Natural killer cell (primary cell): Measurements from ENCODE around the gene GLRX3. TPM values are rescaled to one million over a fixed set of nuclear protein-coding genes. Genes with fewer than 3 reads are reported as not detected.
A peak's percentile ranks its signal among the peaks of the same experiment; 100 is the strongest.

Experiments used
- ATAC-seq, 3 donors: fragments of 150-1000 bp in 2 of 3; fragments of 200-7000 bp in 1 of 3; cut with Tn5 transposase; 1 replicate in 1 of 3; 2 replicates in 2 of 3; pipeline ENCODE4 v1.10.0; 2021; ENCODE audit warnings: mild to moderate bottlenecking in 2 of 3, moderate library complexity in 2 of 3
- DNase-seq, 2 donors: peaks; one replicate each; pipeline versions ENCODE4 v3.0.0 to v3.0.0-alpha.2; 2013 to 2021; ENCODE audit warnings: mixed read lengths in 1 of 2
- H3K27ac ChIP-seq: one replicate; pipeline ENCODE4 v1.5.1; 2013; ENCODE audit warnings: mild to moderate bottlenecking, low read length
- H3K27me3 ChIP-seq: one replicate; pipeline ENCODE4 v1.6.1; 2013; ENCODE audit warnings: low read length; ENCODE audit not compliant: control insufficient read depth, insufficient read depth
- H3K36me3 ChIP-seq: one replicate; pipeline ENCODE4 v1.6.1; 2013; ENCODE audit warnings: low read length; ENCODE audit not compliant: control insufficient read depth, insufficient read depth
- H3K4me1 ChIP-seq: one replicate; pipeline ENCODE4 v1.6.1; 2013; ENCODE audit warnings: low read length; ENCODE audit not compliant: control insufficient read depth, insufficient read depth
- H3K4me3 ChIP-seq: one replicate; pipeline ENCODE4 v1.5.1; 2013; ENCODE audit warnings: low read length
- H3K9me3 ChIP-seq: one replicate; pipeline ENCODE4 v1.6.1; 2013; ENCODE audit warnings: low read length; ENCODE audit not compliant: control insufficient read depth, insufficient read depth
- H3K27ac Mint-ChIP-seq, 2 donors: one replicate each; pipeline ENCODE4 v1.8.0; 2022; ENCODE audit warnings: mild to moderate bottlenecking in 2 of 2, mixed read lengths in 2 of 2, moderate library complexity in 1 of 2
- H3K27me3 Mint-ChIP-seq, 2 donors: one replicate each; pipeline ENCODE4 v1.8.0; 2022; ENCODE audit warnings: low read depth in 2 of 2, mixed read lengths in 2 of 2
- H3K36me3 Mint-ChIP-seq: one replicate; pipeline ENCODE4 v1.8.0; 2022; ENCODE audit warnings: mixed read lengths
- H3K4me1 Mint-ChIP-seq, 2 donors: one replicate each; pipeline ENCODE4 v1.8.0; 2022; ENCODE audit warnings: mixed read lengths in 2 of 2
- H3K4me3 Mint-ChIP-seq: one replicate; pipeline ENCODE4 v1.8.0; 2022; ENCODE audit warnings: mild to moderate bottlenecking, moderate library complexity, mixed read lengths
- H3K9me3 Mint-ChIP-seq, 2 donors: one replicate each; pipeline ENCODE4 v1.8.0; 2022; ENCODE audit warnings: mixed read lengths in 2 of 2
- WGBS: methylation state at CpG from one replicate; pipeline ENCODE4 v1.1.7; 2013; ENCODE audit warnings: missing lambda C conversion rate; ENCODE audit not compliant: insufficient coverage; 5-methylcytosine and 5-hydroxymethylcytosine counted together
- intact Hi-C: fragments of 100-400 bp; cut with micrococcal nuclease; formaldehyde crosslinking; loops from one replicate; pipeline ENCODE4 v1.14.2; 2022
- total RNA-seq, 4 donors: library from RNA; stranded (reverse); fragments of 120-200 nt in 1 of 4; gene quantifications; one replicate each; pipeline versions ENCODE4 v1.2.3 to v1.2.4, GENCODE V29; 2013 to 2022
- TF ChIP-seq, protein P1 (sequence below): fragments of 200-600 bp; IDR thresholded peaks from one replicate; pipeline ENCODE4 v1.8.0; 2022; ENCODE audit warnings: antibody characterized with exemption

The GLRX3 gene
- total RNA-seq, 3 donors from 2014 or later (not counting 1 experiment from before 2014, with no cell fraction given), result 33.8 to 51.7 (median 39.1) TPM

DNA sequence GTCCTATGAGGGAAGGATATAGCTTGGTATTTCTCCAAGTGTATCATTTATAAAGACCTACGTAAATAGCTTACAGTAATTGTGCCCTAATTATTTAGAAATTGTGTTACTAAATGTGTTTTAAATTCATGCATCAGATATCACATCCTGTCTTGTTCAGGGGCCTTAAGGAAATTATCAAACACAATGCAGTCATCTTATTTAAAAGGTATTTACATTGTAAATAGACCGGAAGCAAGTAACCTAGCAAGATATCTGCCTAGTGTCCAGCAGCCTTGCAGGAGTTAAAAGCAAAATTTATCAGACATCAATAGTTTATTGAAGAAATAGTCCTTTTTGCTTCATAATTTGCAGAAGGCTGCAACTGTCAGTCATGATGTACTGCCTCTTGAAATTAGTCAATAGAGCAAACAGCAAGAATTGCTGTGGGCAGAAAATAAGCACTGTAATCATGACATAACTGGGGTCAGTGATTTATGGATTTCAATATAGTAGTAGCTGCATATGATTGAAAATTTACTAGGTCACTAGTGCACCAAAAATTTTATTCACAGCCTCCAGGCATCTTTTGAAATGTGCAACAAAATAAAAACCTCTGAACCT lies 23.1 kb downstream of the GLRX3 start:
- Histone ChIP-seq H3K27ac (no peak overlapping the region), H3K27me3 (no peaks in the 10 kb centered on the region), H3K9me3 (no peaks in the 10 kb centered on the region), H3K36me3 (peaks cover 24% of the 10 kb centered on the region), H3K4me1 (peaks cover under 1% of the 10 kb centered on the region), H3K4me3 (no peak overlapping the region)
- intact Hi-C loops, result no loop called here
- Mint-ChIP-seq H3K27ac (no peak overlapping the region), H3K9me3 (no peaks in the 10 kb centered on the region), H3K27me3 (no peaks in the 10 kb centered on the region), H3K36me3 (peaks cover 8% of the 10 kb centered on the region), H3K4me1 (peaks cover 30 to 39% of the 10 kb centered on the region in 2 donors), H3K4me3 (no peak overlapping the region)
- DNase-seq (no peak), ATAC-seq (no peak)
- WGBS, result 100% methylated on average over 1 of the region's 2 CpGs
- TF ChIP-seq, protein P1, sequence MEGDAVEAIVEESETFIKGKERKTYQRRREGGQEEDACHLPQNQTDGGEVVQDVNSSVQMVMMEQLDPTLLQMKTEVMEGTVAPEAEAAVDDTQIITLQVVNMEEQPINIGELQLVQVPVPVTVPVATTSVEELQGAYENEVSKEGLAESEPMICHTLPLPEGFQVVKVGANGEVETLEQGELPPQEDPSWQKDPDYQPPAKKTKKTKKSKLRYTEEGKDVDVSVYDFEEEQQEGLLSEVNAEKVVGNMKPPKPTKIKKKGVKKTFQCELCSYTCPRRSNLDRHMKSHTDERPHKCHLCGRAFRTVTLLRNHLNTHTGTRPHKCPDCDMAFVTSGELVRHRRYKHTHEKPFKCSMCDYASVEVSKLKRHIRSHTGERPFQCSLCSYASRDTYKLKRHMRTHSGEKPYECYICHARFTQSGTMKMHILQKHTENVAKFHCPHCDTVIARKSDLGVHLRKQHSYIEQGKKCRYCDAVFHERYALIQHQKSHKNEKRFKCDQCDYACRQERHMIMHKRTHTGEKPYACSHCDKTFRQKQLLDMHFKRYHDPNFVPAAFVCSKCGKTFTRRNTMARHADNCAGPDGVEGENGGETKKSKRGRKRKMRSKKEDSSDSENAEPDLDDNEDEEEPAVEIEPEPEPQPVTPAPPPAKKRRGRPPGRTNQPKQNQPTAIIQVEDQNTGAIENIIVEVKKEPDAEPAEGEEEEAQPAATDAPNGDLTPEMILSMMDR, result no peak

DNA sequence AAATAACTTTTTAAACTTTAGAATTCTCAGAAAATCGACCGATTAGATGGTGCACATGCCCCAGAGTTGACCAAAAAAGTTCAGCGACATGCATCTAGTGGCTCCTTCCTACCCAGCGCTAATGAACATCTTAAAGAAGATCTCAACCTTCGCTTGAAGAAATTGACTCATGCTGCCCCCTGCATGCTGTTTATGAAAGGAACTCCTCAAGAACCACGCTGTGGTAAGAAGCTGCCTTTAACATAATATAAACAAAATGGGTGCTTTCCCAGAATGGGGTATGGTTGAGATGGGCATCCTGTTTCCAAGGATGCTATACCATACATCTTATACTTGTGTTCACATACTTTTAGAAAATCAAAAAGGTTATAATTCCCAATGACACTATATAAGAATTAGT lies 24.6 kb downstream of the GLRX3 start:
- Mint-ChIP-seq H3K4me1 (peaks cover 16 to 32% of the 10 kb centered on the region in 2 donors), H3K9me3 (no peaks in the 10 kb centered on the region), H3K27ac (no peak overlapping the region), H3K27me3 (no peaks in the 10 kb centered on the region), H3K36me3 (peaks cover 8% of the 10 kb centered on the region), H3K4me3 (no peak overlapping the region)
- Histone ChIP-seq H3K27ac (no peak overlapping the region), H3K36me3 (peaks cover 27% of the 10 kb centered on the region), H3K9me3 (no peaks in the 10 kb centered on the region), H3K4me3 (no peak overlapping the region), H3K27me3 (no peaks in the 10 kb centered on the region), H3K4me1 (no peaks in the 10 kb centered on the region)
- DNase-seq (peak in 1 of 2 donors; percentile 24), ATAC-seq (peak in 1 of 3 donors; percentile 37)
- WGBS, result 90% methylated on average over 5 of the region's 6 CpGs
- TF ChIP-seq, protein P1, result no peak
- intact Hi-C loops, result no loop called here

DNA sequence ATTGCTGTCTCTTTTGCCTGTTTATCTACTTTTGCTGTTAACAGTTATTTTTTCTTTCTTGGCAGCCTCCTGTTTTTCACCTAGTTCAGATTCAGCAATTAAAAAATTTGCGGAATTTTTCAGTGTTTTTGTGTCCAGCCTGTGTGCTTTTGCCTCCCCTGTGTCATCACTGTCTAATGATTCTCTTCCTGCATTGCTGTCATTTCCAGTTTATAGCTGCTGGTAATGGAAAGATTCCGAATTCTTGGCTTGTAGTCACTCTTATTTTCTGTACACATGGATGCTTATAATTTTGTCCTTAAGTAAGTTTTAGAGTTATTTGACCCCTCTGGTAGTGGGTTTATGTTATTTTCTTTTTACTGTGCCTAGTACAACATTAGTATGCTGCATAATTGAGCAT lies 25.1 kb downstream of the GLRX3 start:
- no peaks in the 10 kb centered on the region for H3K27me3 Mint-ChIP-seq
- no peak for ATAC-seq
- Histone ChIP-seq H3K4me1 (no peaks in the 10 kb centered on the region), H3K4me3 (no peak overlapping the region), H3K36me3 (peaks cover 29% of the 10 kb centered on the region), H3K27me3 (no peaks in the 10 kb centered on the region), H3K9me3 (no peaks in the 10 kb centered on the region), H3K27ac (no peak overlapping the region)
- intact Hi-C loops, result no loop called here
- WGBS, result 100% methylated on average over 2 of the region's 2 CpGs
- H3K4me3 Mint-ChIP-seq, result no peak overlapping the region
- peaks cover 8% of the 10 kb centered on the region for H3K36me3 Mint-ChIP-seq
- DNase-seq, result no peak
- no peaks in the 10 kb centered on the region for H3K9me3 Mint-ChIP-seq
- H3K4me1 Mint-ChIP-seq, result peaks cover 14 to 34% of the 10 kb centered on the region in 2 donors
- H3K27ac Mint-ChIP-seq, result no peak overlapping the region
- TF ChIP-seq, protein P1, result no peak

DNA sequence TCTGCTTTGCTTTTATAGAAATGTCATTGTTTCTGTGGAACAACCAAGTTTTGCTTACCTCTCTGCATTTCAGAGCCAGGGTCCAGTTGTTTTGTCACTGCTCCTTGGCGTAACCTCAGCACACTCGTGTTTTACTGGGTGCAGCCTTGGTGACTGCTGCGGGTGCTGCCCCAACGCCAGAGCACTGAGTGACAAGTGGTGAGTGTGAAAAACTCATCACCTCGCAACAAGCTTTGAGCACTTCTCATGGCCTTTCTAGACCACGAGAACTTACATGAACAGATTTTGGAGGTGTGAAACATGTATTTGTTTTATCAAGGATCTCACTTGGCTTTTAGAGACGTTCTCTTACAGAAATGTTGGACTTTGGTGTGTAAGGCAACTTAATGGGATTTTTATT lies 31.0 kb downstream of the GLRX3 start:
- Mint-ChIP-seq H3K4me3 (peak overlapping the region; percentile 28), H3K27ac (peak overlapping the region; percentile 65 to 68), H3K9me3 (no peaks in the 10 kb centered on the region), H3K4me1 (peaks cover 32 to 43% of the 10 kb centered on the region in 2 donors), H3K36me3 (no peaks in the 10 kb centered on the region), H3K27me3 (no peaks in the 10 kb centered on the region)
- H3K27ac ChIP-seq, result peak overlapping the region; percentile 26
- ATAC-seq, result peak; percentile 85 to 94 (median 90)
- H3K27me3 ChIP-seq, result no peaks in the 10 kb centered on the region
- no peak for DNase-seq
- intact Hi-C loops, result no loop called here
- no peak overlapping the region for H3K4me3 ChIP-seq
- TF ChIP-seq, protein P1, result no peak
- H3K9me3 ChIP-seq, result no peaks in the 10 kb centered on the region
- H3K36me3 ChIP-seq, result peaks cover 34% of the 10 kb centered on the region
- peaks cover 30% of the 10 kb centered on the region for H3K4me1 ChIP-seq
- 69% methylated on average over 6 of the region's 7 CpGs for WGBS
